ENCODE results near the gene CRY2.

CRY2 gene

GRCh38 chr11:45885921-45886721, 38.8 kb downstream of the CRY2 start:
- TF ChIP-seq CTCF (IDR thresholded peaks at IDR 0.05; ENCODE audit: insufficient read depth, low read depth, low read length, missing control alignments) = no peak
- H3K4me3 ChIP-seq (ENCODE audit: low read depth, low read length) = no peak overlapping the region
- DNase-seq (ENCODE audit: low read depth) = no peak

- DNase-seq (ENCODE audit: low read depth) = no peak
- no peak for TF ChIP-seq CTCF (IDR thresholded peaks at IDR 0.05; ENCODE audit: insufficient read depth, low read depth, low read length, missing control alignments)
- H3K4me3 ChIP-seq (ENCODE audit: low read depth, low read length) = no peak overlapping the region
Observed at GRCh38 chr11:45886816-45887520, 39.7 kb downstream of the CRY2 start.

GRCh38 chr11:45887587-45887986, 40.3 kb downstream of the CRY2 start:
- no peak for TF ChIP-seq CTCF (IDR thresholded peaks at IDR 0.05; ENCODE audit: insufficient read depth, low read depth, low read length, missing control alignments)
- H3K4me3 ChIP-seq (ENCODE audit: low read depth, low read length) = no peak overlapping the region
- no peak for DNase-seq (ENCODE audit: low read depth)

- no peak for DNase-seq (ENCODE audit: low read depth)
- TF ChIP-seq CTCF (IDR thresholded peaks at IDR 0.05; ENCODE audit: insufficient read depth, low read depth, low read length, missing control alignments) = no peak
- H3K4me3 ChIP-seq (ENCODE audit: low read depth, low read length) = no peak overlapping the region
Observed at GRCh38 chr11:45889555-45889954, 42.3 kb downstream of the CRY2 start.

- H3K4me3 ChIP-seq (ENCODE audit: low read depth, low read length) = no peak overlapping the region
- no peak for DNase-seq (ENCODE audit: low read depth)
- no peak for TF ChIP-seq CTCF (IDR thresholded peaks at IDR 0.05; ENCODE audit: insufficient read depth, low read depth, low read length, missing control alignments)
Observed at GRCh38 chr11:45889966-45890365, 42.7 kb downstream of the CRY2 start.

GRCh38 chr11:45890886-45891550, 43.7 kb downstream of the CRY2 start:
- no peak for DNase-seq (ENCODE audit: low read depth)
- no peak overlapping the region for H3K4me3 ChIP-seq (ENCODE audit: low read depth, low read length)
- no peak for TF ChIP-seq CTCF (IDR thresholded peaks at IDR 0.05; ENCODE audit: insufficient read depth, low read depth, low read length, missing control alignments)

Measured in GM12865 (cell line).